Epithelial cell of proximal tubule (primary cell): ENCODE results near the gene B4GALT7. TPM values are rescaled to one million over a fixed set of nuclear protein-coding genes. Genes with fewer than 3 reads are reported as not detected.
A peak's percentile ranks its signal among the peaks of the same experiment; 100 is the strongest.

ENCODE experiments used
- DNase-seq: peaks from one replicate; pipeline ENCODE4 v3.0.0-alpha.2; 2011; ENCODE audit warnings: low read depth
- H3K4me3 ChIP-seq: 2 replicates; pipeline ENCODE4 v1.5.1; 2011; ENCODE audit warnings: low read depth, mild to moderate bottlenecking, low read length
- total RNA-seq: library from RNA; depleted of rRNA; stranded (reverse); fragments of >200 nt; gene quantifications from 2 replicates; pipeline ENCODE4 v1.2.3, GENCODE V29; 2015
- TF ChIP-seq, protein P1 (sequence below): conservative IDR thresholded peaks from 2 replicates; pipeline ENCODE4 v1.5.1; 2012; ENCODE audit warnings: low read depth, mild to moderate bottlenecking, low read length

The B4GALT7 gene
- total RNA-seq, 1 donor from 2014 or later: 31.5 TPM

GRCh38 chr5:177598477-177598876 is 1.5 kb upstream of the B4GALT7 start:
- TF ChIP-seq, protein P1, sequence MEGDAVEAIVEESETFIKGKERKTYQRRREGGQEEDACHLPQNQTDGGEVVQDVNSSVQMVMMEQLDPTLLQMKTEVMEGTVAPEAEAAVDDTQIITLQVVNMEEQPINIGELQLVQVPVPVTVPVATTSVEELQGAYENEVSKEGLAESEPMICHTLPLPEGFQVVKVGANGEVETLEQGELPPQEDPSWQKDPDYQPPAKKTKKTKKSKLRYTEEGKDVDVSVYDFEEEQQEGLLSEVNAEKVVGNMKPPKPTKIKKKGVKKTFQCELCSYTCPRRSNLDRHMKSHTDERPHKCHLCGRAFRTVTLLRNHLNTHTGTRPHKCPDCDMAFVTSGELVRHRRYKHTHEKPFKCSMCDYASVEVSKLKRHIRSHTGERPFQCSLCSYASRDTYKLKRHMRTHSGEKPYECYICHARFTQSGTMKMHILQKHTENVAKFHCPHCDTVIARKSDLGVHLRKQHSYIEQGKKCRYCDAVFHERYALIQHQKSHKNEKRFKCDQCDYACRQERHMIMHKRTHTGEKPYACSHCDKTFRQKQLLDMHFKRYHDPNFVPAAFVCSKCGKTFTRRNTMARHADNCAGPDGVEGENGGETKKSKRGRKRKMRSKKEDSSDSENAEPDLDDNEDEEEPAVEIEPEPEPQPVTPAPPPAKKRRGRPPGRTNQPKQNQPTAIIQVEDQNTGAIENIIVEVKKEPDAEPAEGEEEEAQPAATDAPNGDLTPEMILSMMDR: no peak

GRCh38 chr5:177600508-177601018 is 631 bp downstream of the B4GALT7 start:
- TF ChIP-seq, protein P1: no peak
- DNase-seq: no peak
- H3K4me3 ChIP-seq: peak overlapping the region; percentile 64

More at GRCh38 chr5:177598477-177598876, 1.5 kb upstream of the B4GALT7 start:
- DNase-seq: no peak
- no peak overlapping the region for H3K4me3 ChIP-seq

- DNase-seq: no peak
- peak overlapping the region; percentile 64 for H3K4me3 ChIP-seq
- TF ChIP-seq, protein P1: no peak
Measured at GRCh38 chr5:177601126-177601525, 1.2 kb downstream of the B4GALT7 start.

GRCh38 chr5:177601577-177602457 is 1.9 kb downstream of the B4GALT7 start:
- DNase-seq: no peak
- no peak overlapping the region for H3K4me3 ChIP-seq
- TF ChIP-seq, protein P1: peak; percentile 26

GRCh38 chr5:177602458-177602830 is 2.5 kb downstream of the B4GALT7 start:
- DNase-seq: no peak

GRCh38 chr5:177603631-177604030 is 3.7 kb downstream of the B4GALT7 start:
- no peak for DNase-seq
- TF ChIP-seq, protein P1: no peak
- H3K4me3 ChIP-seq: no peak overlapping the region

More at GRCh38 chr5:177602458-177602830, 2.5 kb downstream of the B4GALT7 start:
- H3K4me3 ChIP-seq: no peak overlapping the region
- TF ChIP-seq, protein P1: no peak
